HCT116 (cell line): ENCODE results near the gene POU4F1. TPM values are rescaled to one million over a fixed set of nuclear protein-coding genes. Genes with fewer than 3 reads are reported as not detected.

Experiments
- ATAC-seq: fragments of 200-7000 bp; cut with Tn5 transposase; 2 replicates; pipeline ENCODE4 v1.9.1; 2020; ENCODE audit warnings: mild to moderate bottlenecking, moderate library complexity
- BruUV-seq: library from RNA; stranded (reverse); fragments of 400-500 nt; replicated peaks from 2 replicates; lab custom pipeline; 2021; lab: Mats Ljungman, UMichigan
- CTCF ChIA-PET: fragments of 300-600 bp; sonication (Branson Sonifier 250); formaldehyde crosslinking; loops from one replicate; lab custom pipeline; 2021; ENCODE audit warnings: antibody characterized with exemption; lab: Charles Lee
- POLR2A ChIA-PET: fragments of 300-600, 350-600 bp; sonication (Branson Sonifier 250); formaldehyde crosslinking; loops from one replicate; lab custom pipeline; 2021; ENCODE audit warnings: antibody characterized with exemption; lab: Charles Lee
- RAD21 ChIA-PET, 2 experiments: fragments of 300-600 bp; sonication (Branson Sonifier 250); formaldehyde crosslinking; loops; one replicate each; lab custom pipeline; 2023; ENCODE audit warnings: low total read pairs in 2 of 2; ENCODE audit not compliant: uncharacterized antibody in 2 of 2, unreplicated experiment in 2 of 2, low non-redundant PET in 1 of 2; lab: Charles Lee
- DNase-seq: peaks from one replicate; pipeline ENCODE4 v3.0.0-alpha.2; 2010; ENCODE audit warnings: low read depth, low spot score
- H2AFZ ChIP-seq: fragments of 200-600 bp; shearing (Covaris generic), sonication (generic); 2 replicates; pipeline ENCODE4 v1.6.1; 2017; ENCODE audit warnings: low read depth, mixed run types, mixed read lengths, antibody characterized with exemption, low read length; ENCODE audit not compliant: poor library complexity, severe bottlenecking
- H3K27ac ChIP-seq: 2 replicates; pipeline ENCODE4 v1.5.1; 2012; ENCODE audit warnings: low read depth, low read length
- H3K27me3 ChIP-seq: fragments of 200-600 bp; sonication (generic); 2 replicates; pipeline ENCODE4 v1.6.1; 2016; ENCODE audit warnings: mixed run types, low read length, mixed read lengths; ENCODE audit not compliant: insufficient read depth
- H3K36me3 ChIP-seq, 2 experiments: fragments of 200-500 bp in 1 of 2; fragments of 200-600 bp in 1 of 2; sonication (Bioruptor generic) in 1 of 2; sonication (generic) in 1 of 2; 2 replicates each; pipeline versions ENCODE4 v1.5.1 to v1.6.1; 2014 to 2016; ENCODE audit warnings: low read length in 2 of 2, inconsistent platforms in 1 of 2, mixed read lengths in 1 of 2, mixed run types in 1 of 2; ENCODE audit not compliant: insufficient read depth in 2 of 2, control insufficient read depth in 1 of 2
- H3K4me1 ChIP-seq, 2 experiments: fragments of 200-600 bp in 1 of 2; sonication (generic) in 1 of 2; 2 replicates each; pipeline versions ENCODE4 v1.5.1 to v1.6.1; 2012 to 2017; ENCODE audit warnings: low read length in 2 of 2, inconsistent platforms in 1 of 2, mild to moderate bottlenecking in 1 of 2, mixed read lengths in 1 of 2, mixed run types in 1 of 2, moderate library complexity in 1 of 2; ENCODE audit not compliant: insufficient read depth in 2 of 2, control insufficient read depth in 1 of 2
- H3K4me2 ChIP-seq: fragments of 200-600 bp; sonication (generic); 2 replicates; pipeline ENCODE4 v1.6.1; 2017; ENCODE audit warnings: mixed run types, low read length, mixed read lengths
- H3K4me3 ChIP-seq, 2 experiments: fragments of 200-600 bp in 1 of 2; sonication (generic) in 1 of 2; replicated peaks in 1 of 2; 2 replicates each; pipeline ENCODE4 v1.5.1; 2011 to 2016; ENCODE audit warnings: low read length in 2 of 2, control low read depth in 1 of 2, low read depth in 1 of 2, mild to moderate bottlenecking in 1 of 2, mixed read lengths in 1 of 2, mixed run types in 1 of 2
- H3K79me2 ChIP-seq: fragments of 200-600 bp; sonication (generic); 2 replicates; pipeline ENCODE4 v1.6.1; 2017; ENCODE audit warnings: mild to moderate bottlenecking, mixed run types, low read length, moderate library complexity, mixed read lengths; ENCODE audit not compliant: insufficient read depth
- H3K9ac ChIP-seq: fragments of 200-600 bp; sonication (generic); 2 replicates; pipeline ENCODE4 v1.6.1; 2016; ENCODE audit warnings: low read length, mixed read lengths
- H3K9me2 ChIP-seq: fragments of 200-600 bp; sonication (generic), shearing (Covaris generic); 2 replicates; pipeline ENCODE4 v1.6.1; 2017; ENCODE audit warnings: mixed run types, mild to moderate bottlenecking, moderate library complexity; ENCODE audit not compliant: insufficient read depth
- H3K9me3 ChIP-seq, 2 experiments: fragments of 200-500 bp in 1 of 2; fragments of 200-600 bp in 1 of 2; sonication (Bioruptor generic) in 1 of 2; sonication (generic) in 1 of 2; 2 replicates each; pipeline ENCODE4 v1.6.1; 2014 to 2017; ENCODE audit warnings: low read length in 2 of 2, mixed read lengths in 2 of 2, inconsistent platforms in 1 of 2, low read depth in 1 of 2, mild to moderate bottlenecking in 1 of 2, mixed run types in 1 of 2, moderate library complexity in 1 of 2; ENCODE audit not compliant: control insufficient read depth in 1 of 2, insufficient read depth in 1 of 2
- H4K20me1 ChIP-seq: fragments of 200-600 bp; sonication (generic), shearing (Covaris generic); 2 replicates; pipeline ENCODE4 v1.6.1; 2017; ENCODE audit warnings: mixed run types, mild to moderate bottlenecking, moderate library complexity; ENCODE audit not compliant: insufficient read depth
- POLR2A ChIP-seq: IDR thresholded peaks from 2 replicates; pipeline ENCODE4 v1.7.0; 2011; ENCODE audit warnings: borderline replicate concordance; ENCODE audit not compliant: insufficient read depth, insufficient read length; ENCODE audit errors: extremely low read depth
- POLR2AphosphoS5 ChIP-seq: IDR thresholded peaks from 2 replicates; pipeline ENCODE4 v1.6.1; 2011; ENCODE audit warnings: mild to moderate bottlenecking, low read depth, low read length, moderate library complexity
- SIN3A ChIP-seq: IDR thresholded peaks from 2 replicates; pipeline ENCODE4 v1.6.1; 2012; ENCODE audit warnings: low read depth
- SP1 ChIP-seq: IDR thresholded peaks from 2 replicates; pipeline ENCODE4 v1.6.1; 2012; ENCODE audit warnings: low read depth
- SRF ChIP-seq: IDR thresholded peaks from 2 replicates; pipeline ENCODE4 v1.6.1; 2012; ENCODE audit warnings: low read depth
- TCF7L2 ChIP-seq: IDR thresholded peaks from 2 replicates; pipeline ENCODE4 v1.7.0; 2011; ENCODE audit warnings: borderline replicate concordance, inconsistent platforms; ENCODE audit not compliant: insufficient read depth, insufficient read length; ENCODE audit errors: extremely low read depth
- intact Hi-C: fragments of 100-400 bp; cut with micrococcal nuclease; formaldehyde crosslinking; loops from 2 replicates; pipeline ENCODE4 v1.10.0; 2022
- total RNA-seq: library from RNA; stranded (reverse); gene quantifications from one replicate; pipeline ENCODE4 v1.2.1, GENCODE V29; 2021; ENCODE audit not compliant: unreplicated experiment
- TF ChIP-seq, protein P1 (sequence below): IDR thresholded peaks from 2 replicates; pipeline ENCODE4 v1.6.1; 2011; ENCODE audit warnings: mild to moderate bottlenecking, low read length, moderate library complexity; ENCODE audit not compliant: insufficient replicate concordance; ENCODE audit errors: extremely low read depth

The POU4F1 gene
- total RNA-seq, 1 experiment from 2014 or later: not detected

DNA sequence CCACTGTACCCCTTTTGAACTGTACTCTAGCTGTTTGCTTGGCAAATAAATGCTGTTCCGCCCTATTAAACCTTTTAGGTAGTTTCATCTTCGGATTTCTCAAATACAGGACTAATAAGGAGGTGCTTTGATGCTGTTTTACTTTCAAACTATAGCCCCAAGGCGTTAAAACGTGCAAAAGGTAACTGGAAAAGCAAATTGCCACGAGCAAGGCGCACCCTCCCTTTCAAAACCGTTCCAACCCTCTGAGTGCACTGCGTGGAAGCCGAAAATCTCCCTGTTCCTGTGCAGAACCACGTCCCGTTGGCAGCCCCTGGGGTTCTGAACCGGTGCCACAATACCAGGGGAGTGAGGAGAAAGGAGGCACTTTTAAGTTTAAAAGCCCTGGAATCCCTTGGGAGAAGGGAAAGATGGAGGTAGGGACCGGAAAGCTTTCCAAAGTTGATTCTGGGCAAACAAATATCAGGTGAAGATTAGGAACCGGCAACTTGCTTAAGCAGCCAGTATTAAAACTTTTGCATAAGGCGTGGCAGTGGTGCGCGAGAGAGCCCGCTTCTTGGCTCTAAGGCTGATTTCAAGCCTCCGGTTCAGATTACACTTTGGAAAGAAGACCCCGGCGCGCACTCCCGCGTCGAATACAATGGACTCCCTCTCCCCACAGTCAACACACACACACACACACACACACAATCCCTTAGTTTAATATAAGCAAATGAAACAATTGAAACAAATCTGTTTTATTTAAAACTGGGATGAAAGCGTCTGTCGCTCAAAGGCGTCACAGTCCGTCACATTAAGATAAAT lies 9.5 kb downstream of the POU4F1 start:
- no peaks in the 10 kb centered on the region for H3K9me2 ChIP-seq
- no peak overlapping the region for H3K9ac ChIP-seq
- ChIA-PET RAD21 (no interaction called here), POLR2A (no interaction called here), CTCF (no interaction called here)
- no TSS peak for BruUV-seq
- H3K4me1 ChIP-seq: no peaks in the 10 kb centered on the region
- no peaks in the 10 kb centered on the region for H3K79me2 ChIP-seq
- no peak for TF ChIP-seq POLR2A
- TF ChIP-seq, protein P1, sequence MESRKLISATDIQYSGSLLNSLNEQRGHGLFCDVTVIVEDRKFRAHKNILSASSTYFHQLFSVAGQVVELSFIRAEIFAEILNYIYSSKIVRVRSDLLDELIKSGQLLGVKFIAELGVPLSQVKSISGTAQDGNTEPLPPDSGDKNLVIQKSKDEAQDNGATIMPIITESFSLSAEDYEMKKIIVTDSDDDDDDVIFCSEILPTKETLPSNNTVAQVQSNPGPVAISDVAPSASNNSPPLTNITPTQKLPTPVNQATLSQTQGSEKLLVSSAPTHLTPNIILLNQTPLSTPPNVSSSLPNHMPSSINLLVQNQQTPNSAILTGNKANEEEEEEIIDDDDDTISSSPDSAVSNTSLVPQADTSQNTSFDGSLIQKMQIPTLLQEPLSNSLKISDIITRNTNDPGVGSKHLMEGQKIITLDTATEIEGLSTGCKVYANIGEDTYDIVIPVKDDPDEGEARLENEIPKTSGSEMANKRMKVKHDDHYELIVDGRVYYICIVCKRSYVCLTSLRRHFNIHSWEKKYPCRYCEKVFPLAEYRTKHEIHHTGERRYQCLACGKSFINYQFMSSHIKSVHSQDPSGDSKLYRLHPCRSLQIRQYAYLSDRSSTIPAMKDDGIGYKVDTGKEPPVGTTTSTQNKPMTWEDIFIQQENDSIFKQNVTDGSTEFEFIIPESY: no peak
- TF ChIP-seq TCF7L2: no peak
- no peak for TF ChIP-seq POLR2AphosphoS5
- TF ChIP-seq SP1: no peak
- peaks cover 30% of the 10 kb centered on the region for H3K27me3 ChIP-seq
- intact Hi-C loops: no loop called here
- H4K20me1 ChIP-seq: no peaks in the 10 kb centered on the region; the same call in 1 of the 2 replicates
- no peak overlapping the region for H2AFZ ChIP-seq
- H3K9me3 ChIP-seq: no peaks in the 10 kb centered on the region
- no peak overlapping the region for H3K4me3 ChIP-seq
- H3K27ac ChIP-seq: no peak overlapping the region
- no peaks in the 10 kb centered on the region for H3K36me3 ChIP-seq
- no peak for DNase-seq
- no peak for ATAC-seq
- H3K4me2 ChIP-seq: no peak overlapping the region

DNA sequence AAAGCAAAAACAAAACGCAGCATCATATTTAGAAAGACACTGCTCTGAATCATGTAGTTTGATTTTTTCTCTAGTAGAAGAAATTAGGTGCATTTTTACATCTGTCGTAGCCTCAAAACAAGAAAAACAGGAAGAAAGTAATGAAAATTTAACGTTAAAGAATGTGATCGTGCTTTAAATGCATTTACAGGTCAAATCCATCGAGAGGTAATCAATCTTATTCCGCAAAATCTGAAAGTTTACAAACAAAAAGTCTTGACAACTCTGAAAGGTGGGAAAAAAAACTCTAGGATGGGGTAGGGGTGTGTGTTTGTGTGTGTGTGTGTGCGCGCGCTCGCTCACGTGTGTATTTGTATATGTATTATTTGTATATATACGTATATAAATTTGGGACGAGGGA lies 10.2 kb downstream of the POU4F1 start:
- ChIA-PET POLR2A (no interaction called here), RAD21 (no interaction called here)
- H3K27me3 ChIP-seq: peaks cover 23% of the 10 kb centered on the region
- no peaks in the 10 kb centered on the region for H3K4me1 ChIP-seq
- no peaks in the 10 kb centered on the region for H3K79me2 ChIP-seq
- H2AFZ ChIP-seq: no peak overlapping the region
- H3K9me2 ChIP-seq: no peaks in the 10 kb centered on the region
- H3K27ac ChIP-seq: no peak overlapping the region
- DNase-seq: no peak
- intact Hi-C loops: no loop called here
- H3K9ac ChIP-seq: no peak overlapping the region
- BruUV-seq: no TSS peak
- TF ChIP-seq POLR2A (no peak), SRF (no peak), SIN3A (no peak)
- TF ChIP-seq, all 23 proteins: peak for 0
- Histone ChIP-seq H3K36me3 (no peaks in the 10 kb centered on the region), H3K4me3 (no peak overlapping the region), H4K20me1 (no peaks in the 10 kb centered on the region; the same call in 1 of the 2 replicates), H3K9me3 (no peaks in the 10 kb centered on the region), H3K4me2 (no peak overlapping the region)
- CTCF ChIA-PET: no interaction called here
- ATAC-seq: no peak
